OCI-LY3 (cell line): ENCODE data around the gene FLOT1.

ENCODE experiments used
- CTCF ChIP-seq: fragments of 200-600, 300-600 bp; sonication (generic); IDR thresholded peaks from 2 replicates; pipeline ENCODE4 v1.5.1; 2014; ENCODE audit warnings: antibody characterized with exemption, low read length, low read depth
- EZH2phosphoT487 ChIP-seq: fragments of 200-600 bp; shearing (Covaris generic); IDR thresholded peaks from 2 replicates; pipeline ENCODE4 v1.6.1; 2018; ENCODE audit warnings: antibody characterized with exemption, mixed run types, low read depth

GRCh38 chr6:30711758-30712380 is 30.6 kb downstream of the FLOT1 start:
- TF ChIP-seq CTCF (no peak), EZH2phosphoT487 (no peak)
